BE2C (cell line): ENCODE results near the gene SLC38A1.
"Not testable (repeated sequence)": the region's sequence is repeated elsewhere in the genome, so short reads cannot be mapped to it uniquely, and the experiment has no call there.

ENCODE experiments used
- DNase-seq: peaks from one replicate; pipeline ENCODE4 v3.0.0-alpha.2; 2020
- H3K27me3 ChIP-seq: fragments of 250-450 bp; sonication (Bioruptor Pico); 2 replicates; pipeline ENCODE4 v1.5.1; 2020; ENCODE audit warnings: mild to moderate bottlenecking
- H3K36me3 ChIP-seq: fragments of 250-450 bp; sonication (Bioruptor Pico); 2 replicates; pipeline ENCODE4 v1.5.1; 2020; ENCODE audit warnings: mild to moderate bottlenecking
- H3K4me1 ChIP-seq: fragments of 250-450 bp; sonication (Bioruptor Pico); 2 replicates; pipeline ENCODE4 v1.5.1; 2020
- H3K4me3 ChIP-seq: 2 replicates; pipeline ENCODE4 v1.5.1; 2011; ENCODE audit warnings: low read depth, low read length
- H3K9me3 ChIP-seq: fragments of 250-450 bp; sonication (Bioruptor Pico); 2 replicates; pipeline ENCODE4 v1.5.1; 2020
- TF ChIP-seq, protein P1 (sequence below): IDR thresholded peaks from 2 replicates; pipeline ENCODE4 v1.5.1; 2012; ENCODE audit warnings: mild to moderate bottlenecking, low read depth, low read length

Gene SLC38A1

GRCh38 chr12:46201284-46201789, 67.5 kb downstream of the SLC38A1 start:
- TF ChIP-seq, protein P1, sequence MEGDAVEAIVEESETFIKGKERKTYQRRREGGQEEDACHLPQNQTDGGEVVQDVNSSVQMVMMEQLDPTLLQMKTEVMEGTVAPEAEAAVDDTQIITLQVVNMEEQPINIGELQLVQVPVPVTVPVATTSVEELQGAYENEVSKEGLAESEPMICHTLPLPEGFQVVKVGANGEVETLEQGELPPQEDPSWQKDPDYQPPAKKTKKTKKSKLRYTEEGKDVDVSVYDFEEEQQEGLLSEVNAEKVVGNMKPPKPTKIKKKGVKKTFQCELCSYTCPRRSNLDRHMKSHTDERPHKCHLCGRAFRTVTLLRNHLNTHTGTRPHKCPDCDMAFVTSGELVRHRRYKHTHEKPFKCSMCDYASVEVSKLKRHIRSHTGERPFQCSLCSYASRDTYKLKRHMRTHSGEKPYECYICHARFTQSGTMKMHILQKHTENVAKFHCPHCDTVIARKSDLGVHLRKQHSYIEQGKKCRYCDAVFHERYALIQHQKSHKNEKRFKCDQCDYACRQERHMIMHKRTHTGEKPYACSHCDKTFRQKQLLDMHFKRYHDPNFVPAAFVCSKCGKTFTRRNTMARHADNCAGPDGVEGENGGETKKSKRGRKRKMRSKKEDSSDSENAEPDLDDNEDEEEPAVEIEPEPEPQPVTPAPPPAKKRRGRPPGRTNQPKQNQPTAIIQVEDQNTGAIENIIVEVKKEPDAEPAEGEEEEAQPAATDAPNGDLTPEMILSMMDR, result no peak
- Histone ChIP-seq H3K4me3 (no peak overlapping the region), H3K27me3 (no peaks in the 10 kb centered on the region), H3K36me3 (peaks cover 85% of the 10 kb centered on the region), H3K9me3 (0 out of 2 replicates have a peak, but pooled peaks cover 2% of the 10 kb centered on the region), H3K4me1 (no peaks in the 10 kb centered on the region)
- DNase-seq, result no peak

DNA sequence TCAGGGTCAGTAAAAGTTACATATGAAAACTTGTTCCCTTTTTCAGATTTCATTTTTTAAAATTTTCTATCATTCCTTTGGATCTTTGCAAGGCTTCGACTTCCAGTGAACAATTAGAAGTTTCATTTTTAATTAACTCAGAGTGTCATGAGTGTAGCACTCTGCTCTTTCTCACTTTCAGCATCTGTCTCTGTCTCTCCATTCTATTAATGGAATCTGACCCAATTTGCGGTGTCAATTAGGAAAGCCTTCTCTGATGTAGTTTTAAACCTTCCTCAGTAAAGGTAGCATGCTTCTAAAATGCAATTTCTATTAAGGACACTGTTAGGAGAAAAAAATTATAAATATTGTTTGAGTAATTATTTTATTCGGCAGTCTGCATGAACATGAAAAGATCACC, 68.3 kb downstream of the SLC38A1 start:
- Histone ChIP-seq H3K36me3 (peaks cover 87% of the 10 kb centered on the region), H3K4me3 (no peak overlapping the region), H3K9me3 (0 out of 2 replicates have a peak, but pooled peaks cover 5% of the 10 kb centered on the region), H3K4me1 (no peaks in the 10 kb centered on the region), H3K27me3 (no peaks in the 10 kb centered on the region)
- DNase-seq, result no peak
- TF ChIP-seq, protein P1, result no peak

GRCh38 chr12:46198913-46199312, 69.9 kb downstream of the SLC38A1 start:
- Histone ChIP-seq H3K4me1 (no peaks in the 10 kb centered on the region), H3K9me3 (peaks cover 5% of the 10 kb centered on the region; the same call in 1 of the 2 replicates), H3K27me3 (no peaks in the 10 kb centered on the region), H3K36me3 (peaks cover 90% of the 10 kb centered on the region), H3K4me3 (no peak overlapping the region)
- TF ChIP-seq, protein P1, result no peak
- no peak for DNase-seq

- Histone ChIP-seq H3K36me3 (peaks cover 89% of the 10 kb centered on the region), H3K4me3 (no peak overlapping the region), H3K27me3 (no peaks in the 10 kb centered on the region), H3K4me1 (no peaks in the 10 kb centered on the region), H3K9me3 (peaks cover 5% of the 10 kb centered on the region; the same call in 1 of the 2 replicates)
- TF ChIP-seq, protein P1, result no peak
- DNase-seq, result no peak
These were observed 71.0 kb downstream of the SLC38A1 start for GRCh38 chr12:46197883-46198282.

DNA sequence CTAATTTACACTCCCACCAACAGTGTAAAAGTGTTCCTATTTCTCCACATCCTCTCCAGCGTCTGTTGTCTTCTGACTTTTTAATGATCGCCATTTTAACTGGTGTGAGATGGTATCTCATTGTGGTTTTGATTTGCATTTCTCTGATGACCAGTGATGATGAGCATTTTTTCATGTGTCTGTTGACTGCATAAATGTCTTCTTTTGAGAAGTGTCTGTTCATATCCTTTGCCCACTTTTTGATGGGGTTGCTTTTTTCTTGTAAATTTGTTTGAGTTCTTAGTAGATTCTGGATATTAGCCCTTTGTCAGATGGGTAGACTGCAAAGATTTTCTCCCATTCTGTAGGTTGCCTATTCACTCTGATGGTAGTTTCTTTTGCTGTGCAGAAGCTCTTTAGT, 78.3 kb downstream of the SLC38A1 start:
- H3K27me3 ChIP-seq, H3K4me3 ChIP-seq, DNase-seq, H3K9me3 ChIP-seq, H3K4me1 ChIP-seq: not testable (repeated sequence)
- peaks cover 61% of the 10 kb centered on the region for H3K36me3 ChIP-seq

DNA sequence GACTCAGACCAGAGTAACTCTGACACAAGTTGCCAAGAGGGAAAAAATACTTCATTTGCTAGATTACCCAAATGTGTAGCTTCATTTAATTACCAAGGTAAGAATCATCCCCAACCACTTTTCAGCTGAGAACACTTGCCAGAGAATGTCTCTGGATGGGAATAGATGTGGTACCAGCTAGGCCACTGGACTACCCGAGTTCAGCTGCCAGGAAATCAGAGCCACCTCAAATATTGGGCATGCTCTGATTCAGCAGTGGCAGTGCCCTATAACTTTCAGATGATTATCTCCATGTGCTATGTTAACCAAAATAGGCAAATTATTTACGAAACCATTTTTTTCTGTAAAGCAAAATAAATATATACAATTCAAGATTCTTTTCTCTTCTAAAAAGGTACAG, 80.7 kb downstream of the SLC38A1 start:
- H3K27me3 ChIP-seq, result no peaks in the 10 kb centered on the region

More for the DNA sequence above, 80.7 kb downstream of the SLC38A1 start:
- H3K36me3 ChIP-seq, result peaks cover 39% of the 10 kb centered on the region
- no peak overlapping the region for H3K4me3 ChIP-seq
- H3K9me3 ChIP-seq, result no peaks in the 10 kb centered on the region
- DNase-seq, result no peak
- H3K4me1 ChIP-seq, result peaks cover 5% of the 10 kb centered on the region; the same call in 1 of the 2 replicates
- TF ChIP-seq, protein P1, result no peak
